NCI-H446 treated with DMSO at 0.1 percent for 48 hours (cell line): Measurements from ENCODE around the gene PCMTD2.
"Not testable (repeated sequence)": the region's sequence is repeated elsewhere in the genome, so short reads cannot be mapped to it uniquely, and the experiment has no call there.

Experiments used
- DNase-seq: peaks from one replicate; lab custom pipeline; 2025; lab: John Stamatoyannopoulos, UW

PCMTD2 gene

GRCh38 chr20:64224351-64225170 lies 31.0 kb upstream of the PCMTD2 start:
- no peak for DNase-seq

GRCh38 chr20:64225171-64225595 lies 30.4 kb upstream of the PCMTD2 start:
- no peak for DNase-seq

GRCh38 chr20:64225828-64226598 lies 29.5 kb upstream of the PCMTD2 start:
- no peak for DNase-seq

GRCh38 chr20:64226686-64227580 lies 28.6 kb upstream of the PCMTD2 start:
- no peak for DNase-seq

GRCh38 chr20:64228086-64228653 lies 27.4 kb upstream of the PCMTD2 start:
- no peak for DNase-seq

GRCh38 chr20:64228751-64229506 lies 26.6 kb upstream of the PCMTD2 start:
- DNase-seq: no peak

GRCh38 chr20:64229507-64230061 lies 26.0 kb upstream of the PCMTD2 start:
- DNase-seq: no peak

- DNase-seq: no peak
Observed at GRCh38 chr20:64230461-64231145, 24.9 kb upstream of the PCMTD2 start.

GRCh38 chr20:64231621-64232550 lies 23.7 kb upstream of the PCMTD2 start:
- no peak for DNase-seq

- no peak for DNase-seq
Observed at GRCh38 chr20:64232794-64233193, 22.8 kb upstream of the PCMTD2 start.

GRCh38 chr20:64233725-64234124 lies 21.8 kb upstream of the PCMTD2 start:
- no peak for DNase-seq

GRCh38 chr20:64234291-64234791 lies 21.2 kb upstream of the PCMTD2 start:
- no peak for DNase-seq

- not testable (repeated sequence) for DNase-seq
Observed at GRCh38 chr20:64234921-64235565, 20.5 kb upstream of the PCMTD2 start.

GRCh38 chr20:64236137-64237088 lies 19.1 kb upstream of the PCMTD2 start:
- no peak for DNase-seq

GRCh38 chr20:64237316-64237715 lies 18.2 kb upstream of the PCMTD2 start:
- no peak for DNase-seq

GRCh38 chr20:64238115-64238825 lies 17.3 kb upstream of the PCMTD2 start:
- DNase-seq: no peak
